Mononuclear cell (primary cell): Measurements from ENCODE around the gene KAZN. TPM values are rescaled to one million over a fixed set of nuclear protein-coding genes. Genes with fewer than 3 reads are reported as not detected.

Experiments used
- H3K27me3 ChIP-seq: 2 replicates; pipeline ENCODE4 v1.6.0; 2011; ENCODE audit warnings: low read length, control low read depth; ENCODE audit not compliant: insufficient read depth
- H3K4me1 ChIP-seq: 2 replicates; pipeline ENCODE4 v1.5.1; 2011; ENCODE audit warnings: mild to moderate bottlenecking, low read length, control low read depth; ENCODE audit not compliant: insufficient read depth
- H3K4me3 ChIP-seq: 2 replicates; pipeline ENCODE4 v1.5.1; 2011; ENCODE audit warnings: mild to moderate bottlenecking, low read length, moderate library complexity
- H3K9me3 ChIP-seq: 2 replicates; pipeline ENCODE4 v1.5.1; 2011; ENCODE audit warnings: low read depth, mild to moderate bottlenecking, control low read depth, low read length
- total RNA-seq: library from RNA; depleted of rRNA; stranded (reverse); fragments of >200 nt; gene quantifications from one replicate; pipeline ENCODE4 v1.2.3, GENCODE V29; 2012

KAZN gene
- total RNA-seq, 1 donor = 0.31 TPM

DNA sequence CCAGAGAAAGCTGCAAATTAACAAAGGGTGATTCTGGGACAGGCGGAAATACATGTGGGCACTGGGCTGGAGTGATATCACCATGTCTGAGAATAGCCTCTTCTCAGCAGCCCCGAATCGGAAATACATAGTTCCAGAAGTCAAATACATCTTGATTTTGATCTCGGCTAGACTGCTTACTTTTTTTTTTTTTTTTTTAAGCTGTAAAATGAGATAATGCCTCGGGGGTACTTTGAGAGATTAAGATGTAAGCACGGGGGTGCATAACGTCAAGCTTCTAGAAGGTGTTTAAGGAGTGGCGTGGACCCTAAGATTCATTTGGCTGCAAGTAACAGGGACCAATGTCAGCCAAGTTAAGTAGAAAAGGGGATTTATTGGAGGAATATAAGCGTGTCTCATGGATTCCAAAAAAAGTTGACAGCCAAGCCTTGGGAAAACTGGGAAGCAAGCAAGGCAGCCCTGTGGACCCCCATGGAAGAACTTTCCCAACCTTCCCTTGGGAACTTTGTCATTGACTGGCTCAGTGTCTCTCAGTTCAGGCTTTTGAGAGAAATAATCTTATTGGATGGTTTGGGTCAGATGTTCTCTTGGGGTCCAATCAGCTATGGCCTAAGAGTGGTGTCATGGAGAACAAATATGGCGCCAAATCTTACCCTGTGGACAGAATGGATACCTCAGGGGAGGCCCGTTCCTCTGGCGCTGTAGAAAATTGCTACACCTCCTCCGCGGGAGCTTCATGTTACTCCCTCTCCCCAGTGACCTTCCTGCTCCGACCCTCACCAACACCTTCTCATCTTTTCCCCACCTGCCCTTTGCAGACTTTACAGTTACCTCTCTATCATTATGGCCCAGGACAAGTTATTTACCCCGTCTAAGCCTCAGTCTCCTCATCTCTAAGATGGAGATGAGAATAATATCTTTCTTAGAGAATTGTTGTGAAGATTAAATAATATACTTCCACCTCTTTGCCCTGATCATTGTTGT lies 186.6 kb downstream of the KAZN start:
- Histone ChIP-seq H3K4me3 (no peak overlapping the region), H3K9me3 (no peaks in the 10 kb centered on the region), H3K27me3 (no peaks in the 10 kb centered on the region), H3K4me1 (peaks cover 3% of the 10 kb centered on the region)

DNA sequence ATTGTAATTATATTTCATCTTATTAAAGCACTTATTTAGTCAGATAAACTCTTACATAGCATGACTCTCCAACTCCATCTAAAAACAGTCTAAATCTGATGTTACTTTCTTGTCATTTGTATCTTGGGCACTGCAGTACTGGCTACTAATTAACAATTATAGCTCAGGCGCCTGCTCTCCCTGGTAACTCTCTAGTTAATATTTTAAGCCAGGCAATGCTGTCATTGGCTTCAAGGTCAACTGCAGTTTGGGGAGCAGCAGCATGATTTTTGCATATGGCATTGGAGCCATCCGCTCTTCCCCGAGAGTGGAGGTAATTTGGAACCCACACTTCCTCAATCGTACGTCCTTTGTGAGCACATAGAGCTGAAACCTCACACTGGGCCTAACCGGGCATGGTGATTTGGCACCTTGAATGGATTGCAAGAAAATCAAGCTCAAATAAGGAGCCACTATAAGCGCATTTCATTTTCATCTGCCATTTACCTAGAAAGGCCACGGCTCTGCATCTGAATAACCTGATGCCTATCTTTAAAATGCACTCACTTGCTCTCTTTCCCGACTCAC lies 187.7 kb downstream of the KAZN start:
- no peaks in the 10 kb centered on the region for H3K4me1 ChIP-seq

DNA sequence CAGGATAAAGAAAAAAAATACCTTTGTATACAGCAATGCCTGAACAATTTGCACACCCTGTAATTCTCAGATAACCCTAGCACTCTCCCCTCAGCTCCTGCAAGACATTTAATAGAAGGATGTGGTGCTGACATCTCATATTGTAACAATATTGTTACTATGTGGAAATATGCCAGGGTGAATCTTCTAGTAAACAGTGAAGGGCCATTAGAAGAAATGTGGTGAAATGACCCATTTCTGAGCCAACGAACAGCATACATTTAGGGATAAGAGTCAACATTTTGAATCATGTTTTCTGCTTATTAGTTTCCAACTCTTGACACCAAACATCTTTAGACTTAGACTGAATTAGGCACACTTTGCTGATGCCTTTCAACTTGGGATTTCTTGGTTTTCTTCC lies 188.2 kb downstream of the KAZN start:
- Histone ChIP-seq H3K4me3 (no peak overlapping the region), H3K4me1 (no peaks in the 10 kb centered on the region), H3K9me3 (no peaks in the 10 kb centered on the region), H3K27me3 (no peaks in the 10 kb centered on the region)

More for the DNA sequence above, 187.7 kb downstream of the KAZN start:
- Histone ChIP-seq H3K9me3 (no peaks in the 10 kb centered on the region), H3K4me3 (no peak overlapping the region), H3K27me3 (no peaks in the 10 kb centered on the region)

DNA sequence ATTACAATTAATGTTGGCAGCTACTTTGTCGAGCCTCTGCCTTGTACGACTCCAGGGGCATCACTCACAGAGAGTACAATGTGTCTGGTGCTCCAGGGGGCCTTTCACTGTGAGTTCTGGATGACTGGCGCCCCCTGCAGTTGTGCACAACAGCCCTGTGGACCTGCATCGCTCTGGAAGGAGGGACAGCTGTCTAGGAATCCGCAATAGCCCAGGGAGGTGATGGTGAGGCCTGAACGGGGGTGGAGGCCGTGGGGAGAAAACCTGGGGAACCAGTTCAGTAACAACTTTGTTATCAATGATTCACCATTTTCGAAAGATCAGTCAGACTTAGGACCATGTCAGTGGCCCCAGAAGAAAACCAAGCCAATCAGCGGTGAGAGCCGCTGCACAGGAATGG lies 189.1 kb downstream of the KAZN start:
- Histone ChIP-seq H3K9me3 (no peaks in the 10 kb centered on the region), H3K4me3 (no peak overlapping the region), H3K27me3 (no peaks in the 10 kb centered on the region), H3K4me1 (no peaks in the 10 kb centered on the region)

DNA sequence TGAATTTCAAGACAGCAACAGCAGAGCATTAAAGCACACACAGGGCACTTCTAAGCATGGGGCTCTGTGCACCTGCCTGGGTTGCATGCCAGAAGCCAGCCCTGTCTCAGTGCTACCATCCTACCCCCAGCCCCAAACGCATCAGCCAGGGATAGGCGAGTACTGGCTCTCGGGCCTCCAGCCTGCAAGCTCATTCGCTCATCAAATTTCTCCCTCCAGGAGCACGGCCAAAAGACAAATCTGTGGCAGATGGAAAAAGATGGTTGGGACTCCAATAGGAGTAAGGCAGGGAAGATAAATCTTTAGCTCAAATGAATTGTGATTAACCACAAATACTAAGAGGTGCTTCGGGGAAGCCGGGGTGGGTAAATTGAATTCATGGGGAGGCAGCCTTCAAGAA lies 189.6 kb downstream of the KAZN start:
- Histone ChIP-seq H3K4me3 (no peak overlapping the region), H3K4me1 (no peaks in the 10 kb centered on the region), H3K9me3 (no peaks in the 10 kb centered on the region), H3K27me3 (no peaks in the 10 kb centered on the region)

DNA sequence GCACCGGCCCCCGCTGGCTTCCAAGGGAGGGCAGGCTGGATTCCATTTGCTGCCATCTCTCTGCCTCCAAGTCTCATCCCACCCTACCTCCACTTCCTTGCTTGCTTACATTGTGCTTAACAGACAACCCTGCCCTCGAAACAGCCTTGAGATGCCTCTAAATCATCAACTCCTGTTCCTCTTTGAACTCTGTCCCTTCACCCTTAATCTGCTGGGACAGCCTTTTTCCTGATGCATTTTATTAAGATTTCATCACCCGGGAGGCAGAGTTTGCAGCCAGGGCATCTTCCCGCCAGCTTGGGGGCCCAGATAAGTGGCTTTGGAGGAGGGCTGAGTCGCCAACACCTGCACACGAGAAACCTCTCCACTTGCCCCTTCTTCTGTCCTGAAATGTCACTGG lies 192.5 kb downstream of the KAZN start:
- no peaks in the 10 kb centered on the region for H3K9me3 ChIP-seq
- no peak overlapping the region for H3K4me3 ChIP-seq
- H3K27me3 ChIP-seq = no peaks in the 10 kb centered on the region
- H3K4me1 ChIP-seq = no peaks in the 10 kb centered on the region

DNA sequence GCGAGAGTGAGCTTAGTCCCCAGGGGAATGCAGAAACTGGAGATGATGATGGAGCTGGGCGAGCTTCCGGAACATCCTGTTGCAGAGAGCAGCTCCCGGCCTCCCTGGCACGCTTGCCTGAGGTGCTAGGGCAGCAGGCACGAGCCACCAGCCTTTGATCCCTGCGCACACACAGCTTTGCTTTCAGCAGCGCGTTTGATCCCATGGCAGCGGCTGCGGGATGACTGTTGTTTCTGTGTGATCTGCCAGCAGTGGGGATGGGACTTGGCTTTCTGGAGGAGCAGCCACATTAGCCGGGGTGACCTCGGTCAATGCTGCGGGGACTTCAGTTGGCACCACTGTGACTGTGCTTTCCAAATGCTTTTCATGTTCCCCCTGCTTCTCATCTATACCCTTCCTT lies 193.2 kb downstream of the KAZN start:
- H3K4me3 ChIP-seq = no peak overlapping the region
- no peaks in the 10 kb centered on the region for H3K27me3 ChIP-seq
- no peaks in the 10 kb centered on the region for H3K9me3 ChIP-seq
- H3K4me1 ChIP-seq = no peaks in the 10 kb centered on the region

DNA sequence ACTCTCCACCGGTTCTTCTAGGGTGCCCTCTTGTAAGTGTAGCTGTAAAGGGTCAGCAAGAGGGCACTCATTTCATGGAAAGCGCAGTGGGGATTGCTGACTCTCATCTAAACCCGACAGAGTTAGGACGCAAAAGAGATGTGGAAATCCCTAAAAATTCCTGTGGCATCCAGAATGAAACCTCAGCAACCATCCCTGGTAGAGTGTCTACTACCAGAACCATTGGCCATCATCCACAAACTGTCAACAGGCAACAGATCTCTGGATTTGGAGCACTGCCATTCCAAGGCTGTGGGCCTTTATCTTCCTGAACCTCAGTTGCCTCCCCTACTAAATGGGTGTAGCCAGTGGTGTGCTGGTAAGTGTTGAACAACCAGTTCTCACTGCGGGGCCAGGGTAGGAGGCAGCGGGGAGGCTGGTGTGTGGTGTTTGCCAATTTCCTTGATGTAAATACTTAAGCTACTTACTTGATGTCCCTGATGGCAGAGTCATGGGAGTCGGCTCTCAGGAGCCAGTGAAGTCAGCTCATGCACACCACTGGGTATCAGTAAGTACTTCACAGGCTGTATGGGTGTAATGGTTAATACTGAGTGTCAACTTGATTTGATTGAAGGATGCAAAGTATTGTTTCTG lies 195.8 kb downstream of the KAZN start:
- Histone ChIP-seq H3K27me3 (no peaks in the 10 kb centered on the region), H3K4me1 (no peaks in the 10 kb centered on the region), H3K4me3 (no peak overlapping the region), H3K9me3 (no peaks in the 10 kb centered on the region)

DNA sequence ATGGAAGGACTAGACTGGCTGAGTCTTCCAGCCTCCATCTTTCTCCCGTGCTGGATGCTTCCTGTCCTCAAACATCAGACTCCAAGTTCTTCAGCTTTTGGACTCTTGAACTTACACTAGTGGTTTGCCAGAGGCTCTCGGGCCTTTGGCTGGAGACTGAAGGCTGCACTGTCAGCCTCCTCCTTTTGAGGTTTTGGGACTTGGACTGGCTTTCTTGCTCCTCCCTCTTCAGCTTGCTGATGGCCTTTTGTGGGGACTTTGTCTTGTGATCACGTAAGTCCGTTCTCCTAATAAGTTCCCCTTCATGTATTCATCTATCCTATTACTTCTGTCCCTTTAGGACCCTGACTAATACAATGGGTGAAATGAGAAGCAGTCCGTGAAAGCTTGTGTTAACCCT lies 196.4 kb downstream of the KAZN start:
- H3K27me3 ChIP-seq = no peaks in the 10 kb centered on the region
- H3K9me3 ChIP-seq = no peaks in the 10 kb centered on the region
- no peak overlapping the region for H3K4me3 ChIP-seq
- H3K4me1 ChIP-seq = no peaks in the 10 kb centered on the region

DNA sequence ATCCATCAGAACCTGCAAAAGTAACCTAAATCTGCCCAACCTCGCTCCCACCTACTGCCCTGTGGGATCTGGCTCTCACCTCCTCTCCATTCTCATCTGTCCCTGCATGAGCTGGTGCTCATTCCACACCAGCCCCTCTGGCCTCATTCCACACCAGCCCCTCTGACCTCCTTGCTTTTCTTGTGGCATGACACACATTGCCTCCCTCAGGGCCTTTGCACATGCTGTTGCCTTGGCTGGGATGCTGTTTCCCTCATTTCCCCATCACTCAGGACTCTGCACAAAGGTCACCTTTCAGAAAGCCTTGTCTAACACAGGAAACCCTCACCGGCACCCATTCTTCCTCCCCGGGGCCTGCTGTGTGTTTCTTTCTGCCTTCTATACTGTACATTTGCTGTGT lies 197.1 kb downstream of the KAZN start:
- Histone ChIP-seq H3K27me3 (no peaks in the 10 kb centered on the region), H3K4me3 (no peak overlapping the region), H3K9me3 (no peaks in the 10 kb centered on the region), H3K4me1 (no peaks in the 10 kb centered on the region)

DNA sequence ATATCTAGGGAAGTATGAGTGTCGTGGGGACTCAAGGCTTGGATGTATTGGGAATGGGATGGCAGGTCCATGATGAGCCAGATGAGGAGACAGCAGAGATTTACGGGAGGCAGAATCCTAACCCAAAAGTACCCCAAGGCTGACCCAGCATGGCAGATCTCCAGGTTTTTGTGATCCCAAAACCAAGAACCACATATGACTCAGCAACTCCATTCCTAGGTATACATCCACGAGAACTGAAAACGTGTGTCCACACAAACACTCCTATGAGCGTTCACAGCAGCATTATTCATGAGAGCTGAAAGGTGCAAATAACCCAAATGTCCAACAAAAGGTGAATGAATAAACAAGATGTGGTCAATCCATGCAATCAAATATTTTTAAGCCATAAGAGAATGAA lies 201.5 kb downstream of the KAZN start:
- Histone ChIP-seq H3K9me3 (no peaks in the 10 kb centered on the region), H3K27me3 (no peaks in the 10 kb centered on the region), H3K4me1 (no peaks in the 10 kb centered on the region), H3K4me3 (no peak overlapping the region)

DNA sequence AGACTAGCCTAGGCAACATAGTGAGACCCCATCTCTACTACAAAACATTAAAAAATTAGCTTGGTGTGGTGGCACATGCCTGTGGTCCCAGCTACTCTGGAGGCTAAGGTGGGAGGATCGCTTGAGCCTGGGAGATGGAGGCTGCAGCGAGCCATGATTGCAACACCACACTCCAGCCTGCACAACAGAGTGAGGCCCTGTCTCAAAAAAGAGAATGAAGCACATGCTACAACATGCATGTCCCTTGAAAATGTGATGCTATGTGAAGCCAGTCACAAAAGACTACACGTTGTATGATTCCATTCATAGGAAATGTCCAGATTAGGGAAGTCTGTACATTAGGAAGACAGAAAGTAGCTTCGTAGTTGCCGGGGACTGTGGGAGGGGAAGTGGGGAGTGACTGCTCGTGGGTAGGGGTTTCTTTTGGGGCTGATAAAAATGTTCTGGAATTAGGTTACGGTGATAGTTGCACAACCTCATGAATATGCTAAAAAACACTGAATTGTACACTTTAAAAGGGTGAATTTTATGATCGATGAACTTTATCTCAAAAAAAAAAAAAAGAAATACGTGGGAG lies 202.1 kb downstream of the KAZN start:
- no peaks in the 10 kb centered on the region for H3K9me3 ChIP-seq
- no peaks in the 10 kb centered on the region for H3K27me3 ChIP-seq
- no peak overlapping the region for H3K4me3 ChIP-seq
- H3K4me1 ChIP-seq = no peaks in the 10 kb centered on the region

DNA sequence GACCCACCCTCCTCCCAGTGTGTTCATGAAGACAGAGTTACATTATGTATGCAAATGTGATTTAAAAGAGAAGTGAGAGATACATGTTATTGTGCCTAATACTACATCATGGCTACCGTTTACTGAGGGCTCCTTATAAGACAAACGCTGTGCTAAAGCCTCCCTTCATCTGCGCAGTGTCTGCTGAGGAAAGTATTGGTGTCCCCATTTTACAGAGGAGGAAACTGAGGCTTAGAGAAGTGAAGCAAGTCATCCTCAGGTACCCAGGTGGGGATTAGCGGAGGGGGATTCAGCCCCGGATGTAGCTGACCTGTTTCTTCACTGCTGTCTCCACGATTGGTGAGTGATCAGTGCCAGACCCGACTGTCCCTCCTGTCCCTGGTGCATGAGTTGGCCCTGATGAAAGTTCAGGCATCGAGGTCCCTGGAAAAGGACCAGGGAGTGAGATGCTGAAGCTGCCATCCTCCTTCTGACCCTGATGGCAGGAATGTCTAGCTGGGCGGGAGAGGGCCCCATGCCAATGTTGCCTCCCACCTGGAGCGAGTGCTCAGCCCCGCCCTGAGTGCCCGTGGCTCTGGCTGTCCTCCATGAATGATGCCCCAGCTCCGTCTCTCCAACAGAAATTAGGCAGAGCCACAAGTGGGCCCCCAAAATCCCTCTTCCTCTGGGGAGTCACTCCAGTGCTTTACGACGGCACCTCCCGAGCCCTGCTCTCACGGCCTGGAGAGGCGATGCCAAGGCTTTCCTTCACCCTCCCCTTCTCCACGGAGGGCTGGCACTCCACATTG lies 204.7 kb downstream of the KAZN start:
- H3K4me3 ChIP-seq = no peak overlapping the region
- no peaks in the 10 kb centered on the region for H3K27me3 ChIP-seq
- H3K4me1 ChIP-seq = no peaks in the 10 kb centered on the region
- peaks cover 5% of the 10 kb centered on the region for H3K9me3 ChIP-seq

DNA sequence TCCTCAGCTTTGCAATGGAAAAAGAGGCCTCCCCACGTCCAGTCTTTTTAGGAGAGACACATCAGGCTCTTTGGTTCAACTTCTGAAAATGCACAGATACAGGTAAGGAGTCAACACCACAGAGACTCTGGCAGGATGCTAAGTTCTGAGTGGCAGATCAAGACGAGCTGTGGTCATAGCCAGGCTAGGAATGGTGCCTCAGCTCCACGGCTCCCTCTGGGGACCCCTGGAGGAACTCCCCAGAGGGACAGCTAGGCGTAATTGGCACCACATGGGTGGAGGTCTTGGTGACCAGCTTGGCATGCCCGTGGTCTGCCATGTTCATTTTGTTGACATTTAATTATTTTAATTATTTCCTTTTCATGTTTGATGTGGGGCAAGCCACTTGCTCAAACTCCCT lies 206.1 kb downstream of the KAZN start:
- Histone ChIP-seq H3K9me3 (peaks cover 5% of the 10 kb centered on the region), H3K27me3 (no peaks in the 10 kb centered on the region), H3K4me1 (no peaks in the 10 kb centered on the region), H3K4me3 (no peak overlapping the region)
